ENCODE measurements around the gene EIF2B4. TPM values are rescaled to one million over a fixed set of nuclear protein-coding genes. Genes with fewer than 3 reads are reported as not detected.
A peak's percentile ranks its signal among the peaks of the same experiment; 100 is the strongest.

EIF2B4 gene
- total and polyA plus RNA-seq, 2 of the 13 experiments (the other 11 are each of a cell fraction or from before 2014, with no cell fraction given): 91.5 to 96.4 TPM

GRCh38 chr2:27356382-27357181 is 13.6 kb downstream of the EIF2B4 start, which contains the start of gene GTF3C2 (continued):
- TF ChIP-seq ZBTB40 (IDR thresholded peaks at IDR 0.05) (no peak), ZBTB40 (CRISPR knock-in tag; IDR thresholded peaks at IDR 0.05) (peak; percentile 70), SP5 (CRISPR knock-in tag; IDR thresholded peaks at IDR 0.05; ENCODE audit: borderline replicate concordance, low read depth) (peak; percentile 83), ESRRA (CRISPR knock-in tag; IDR thresholded peaks at IDR 0.05; ENCODE audit: low read depth) (peak; percentile 58), ZBTB21 (CRISPR knock-in tag; IDR thresholded peaks at IDR 0.05) (no peak; the same call in 1 of the 2 replicates), SIX4 (CRISPR knock-in tag; IDR thresholded peaks at IDR 0.05) (peak; percentile 30), ZNF629 (CRISPR knock-in tag; conservative IDR thresholded peaks at IDR 0.05) (no peak; the same call in 1 of the 2 replicates), SCMH1 (CRISPR knock-in tag; IDR thresholded peaks at IDR 0.05; ENCODE audit: borderline replicate concordance) (no peak), MTERF4 (CRISPR knock-in tag; IDR thresholded peaks at IDR 0.05) (peak; percentile 29; the same call in 1 of the 2 replicates), ZNF552 (CRISPR knock-in tag; IDR thresholded peaks at IDR 0.05; ENCODE audit: borderline replicate concordance) (no peak; the same call in 1 of the 2 replicates), ZNF20 (CRISPR knock-in tag; IDR thresholded peaks at IDR 0.05) (no peak), AGO2 (optimal IDR thresholded peaks at IDR 0.05; ENCODE audit: low read depth, low read length) (peak; percentile 85), SNRNP70 (IDR thresholded peaks at IDR 0.05; ENCODE audit: low read depth, low read length) (no peak), HNF1B (CRISPR knock-in tag; IDR thresholded peaks at IDR 0.05) (peak; percentile 84), CBFB (CRISPR knock-in tag; IDR thresholded peaks at IDR 0.05) (peak; percentile 74), RARG (CRISPR knock-in tag; IDR thresholded peaks at IDR 0.05; ENCODE audit: low read depth) (no peak), DPF2 (CRISPR knock-in tag; IDR thresholded peaks at IDR 0.05; ENCODE audit: borderline replicate concordance, low read depth) (peak; percentile 19; the same call in 1 of the 2 replicates)
